Measurements from ENCODE around the gene GNG12.

- no peak for TF ChIP-seq CTCF (IDR thresholded peaks at IDR 0.05)
- TF ChIP-seq POLR2A (IDR thresholded peaks at IDR 0.05), result no peak
- no peak for TF ChIP-seq EP300 (IDR thresholded peaks at IDR 0.05)
- no peak for TF ChIP-seq POLR2AphosphoS5 (IDR thresholded peaks at IDR 0.05)
These were observed 28.6 kb downstream of the GNG12 start for GRCh38 chr1:67804710-67805109.
